GM13976 (cell line): ENCODE measurements around the gene GART.

Experiments
- DNase-seq: peaks from one replicate; pipeline ENCODE4 v3.0.0; 2012; ENCODE audit warnings: low spot score
- CTCF ChIP-seq: IDR thresholded peaks from 2 replicates; pipeline ENCODE4 v1.5.1; 2012; ENCODE audit warnings: borderline replicate concordance, mild to moderate bottlenecking; ENCODE audit not compliant: insufficient read depth; ENCODE audit errors: extremely low read depth, missing control alignments, control extremely low read depth
- in situ Hi-C: fragments of 300-500 bp; cut with MboI; formaldehyde crosslinking; loops from one replicate; pipeline ENCODE4 v1.12.0; 2022; ENCODE audit warnings: low sequenced_read_pairs, mixed read lengths, inconsistent platforms; ENCODE audit not compliant: unreplicated experiment

GART gene

DNA sequence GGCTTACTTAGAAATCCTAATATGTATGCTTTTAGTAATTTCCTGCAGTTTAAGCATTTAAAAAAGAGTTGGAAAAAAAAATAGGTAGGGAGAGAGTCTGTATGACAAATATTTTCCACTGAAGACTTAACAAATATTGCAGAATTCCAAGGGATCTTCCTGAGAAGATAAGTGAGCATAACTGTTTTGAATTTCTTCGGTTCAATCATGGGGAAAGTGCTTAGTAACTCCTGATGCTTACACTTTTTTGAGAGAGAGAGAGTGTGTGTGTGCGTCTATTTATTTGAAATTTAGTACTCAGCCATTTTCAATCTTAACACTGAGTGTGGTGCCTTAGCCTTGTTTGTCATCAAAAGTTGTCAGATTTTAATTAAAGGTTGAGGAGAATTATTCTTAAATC, 19.5 kb upstream of the GART start:
- in situ Hi-C loops, result no loop called here
- TF ChIP-seq CTCF, result no peak

DNA sequence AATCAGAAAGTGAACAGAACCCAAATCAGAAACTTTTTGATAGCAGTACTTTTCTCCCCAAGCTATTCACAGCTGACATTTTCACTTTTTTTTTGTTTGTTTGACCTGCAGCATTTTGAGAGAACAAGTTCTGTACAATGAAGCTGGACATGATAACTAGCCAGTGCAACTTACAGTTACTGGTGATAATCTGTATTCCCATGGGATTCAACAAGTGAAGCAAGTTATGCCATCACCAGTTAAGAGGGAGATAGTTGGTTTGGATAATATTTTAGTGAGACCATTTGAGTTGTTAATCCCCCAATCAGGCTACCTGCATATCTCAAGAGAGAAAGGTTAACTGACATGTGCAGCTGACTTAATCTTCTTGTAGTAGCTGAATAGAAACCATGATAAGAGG, 19.0 kb upstream of the GART start:
- in situ Hi-C loops, result no loop called here
- no peak for TF ChIP-seq CTCF

More for the DNA sequence above, 19.5 kb upstream of the GART start:
- no peak for DNase-seq

DNA sequence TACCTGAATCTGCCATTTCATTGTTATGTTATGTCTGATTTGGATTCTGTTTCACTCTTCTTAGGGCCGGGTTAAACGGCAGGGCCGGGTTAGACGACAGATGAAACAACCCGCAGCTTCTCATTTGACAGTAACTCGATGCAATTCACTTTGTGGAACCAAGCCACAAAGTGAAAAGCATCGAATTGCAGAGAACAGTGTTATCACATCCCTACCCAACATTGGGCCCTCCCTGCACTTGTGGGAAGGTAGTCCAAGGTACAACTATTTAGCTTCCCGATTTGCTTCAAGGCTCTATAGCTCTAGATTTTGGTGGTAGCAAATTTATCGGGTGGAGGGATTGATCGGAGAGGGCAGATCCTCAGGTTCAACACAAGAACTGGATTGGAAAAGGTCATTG, 17.9 kb upstream of the GART start:
- no peak for TF ChIP-seq CTCF
- DNase-seq, result no peak
- in situ Hi-C loops, result no loop called here

More for the DNA sequence above, 19.0 kb upstream of the GART start:
- DNase-seq, result no peak

- in situ Hi-C loops, result no loop called here
- no peak for DNase-seq
- no peak for TF ChIP-seq CTCF
These were observed 17.0 kb upstream of the GART start for GRCh38 chr21:33558777-33559421.

- in situ Hi-C loops, result no loop called here
- DNase-seq, result no peak
- TF ChIP-seq CTCF, result no peak
These were observed 15.5 kb upstream of the GART start for GRCh38 chr21:33557447-33557846.

DNA sequence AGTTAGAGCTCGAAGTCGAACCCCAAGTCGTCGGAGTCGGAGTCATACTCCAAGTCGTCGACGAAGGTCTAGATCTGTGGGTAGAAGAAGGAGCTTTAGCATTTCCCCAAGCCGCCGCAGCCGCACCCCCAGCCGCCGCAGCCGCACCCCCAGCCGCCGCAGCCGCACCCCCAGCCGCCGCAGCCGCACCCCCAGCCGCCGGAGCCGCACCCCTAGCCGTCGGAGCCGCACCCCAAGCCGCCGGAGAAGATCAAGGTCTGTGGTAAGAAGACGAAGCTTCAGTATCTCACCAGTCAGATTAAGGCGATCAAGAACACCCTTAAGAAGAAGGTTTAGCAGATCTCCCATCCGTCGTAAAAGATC, 13.0 kb upstream of the GART start:
- DNase-seq, result no peak
- TF ChIP-seq CTCF, result no peak
- in situ Hi-C loops, result no loop called here

DNA sequence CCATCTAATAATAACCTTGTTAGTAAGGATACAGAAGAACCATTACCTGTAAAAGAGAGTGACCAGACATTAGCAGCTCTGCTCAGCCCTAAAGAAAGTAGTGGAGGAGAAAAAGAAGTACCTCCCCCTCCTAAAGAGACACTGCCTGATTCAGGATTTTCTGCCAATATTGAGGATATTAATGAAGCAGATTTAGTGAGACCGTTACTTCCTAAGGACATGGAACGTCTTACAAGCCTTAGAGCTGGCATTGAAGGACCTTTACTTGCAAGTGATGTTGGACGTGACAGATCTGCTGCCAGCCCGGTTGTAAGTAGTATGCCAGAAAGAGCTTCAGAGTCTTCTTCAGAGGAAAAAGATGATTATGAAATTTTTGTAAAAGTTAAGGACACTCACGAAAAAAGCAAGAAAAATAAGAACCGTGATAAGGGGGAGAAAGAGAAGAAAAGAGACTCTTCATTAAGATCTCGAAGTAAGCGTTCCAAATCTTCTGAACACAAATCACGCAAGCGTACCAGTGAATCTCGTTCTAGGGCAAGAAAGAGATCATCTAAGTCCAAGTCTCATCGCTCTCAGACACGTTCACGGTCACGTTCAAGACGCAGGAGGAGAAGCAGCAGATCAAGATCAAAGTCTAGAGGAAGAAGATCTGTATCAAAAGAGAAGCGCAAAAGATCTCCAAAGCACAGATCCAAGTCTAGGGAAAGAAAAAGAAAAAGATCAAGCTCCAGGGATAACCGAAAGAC, 12.5 kb upstream of the GART start:
- no peak for DNase-seq
- TF ChIP-seq CTCF, result no peak
- in situ Hi-C loops, result no loop called here
